Kidney epithelial cell (primary cell): ENCODE results near the gene EMC7. TPM values are rescaled to one million over a fixed set of nuclear protein-coding genes. Genes with fewer than 3 reads are reported as not detected.

Experiments used
- DNase-seq: peaks from one replicate; pipeline ENCODE4 v3.0.0-alpha.2; 2010; ENCODE audit warnings: low read depth
- H3K27me3 ChIP-seq: 2 replicates; pipeline ENCODE4 v1.6.0; 2011; ENCODE audit warnings: low read length; ENCODE audit not compliant: control insufficient read depth, insufficient read depth
- H3K36me3 ChIP-seq: 2 replicates; pipeline ENCODE4 v1.5.1; 2011; ENCODE audit warnings: low read length; ENCODE audit not compliant: control insufficient read depth, insufficient read depth
- H3K4me3 ChIP-seq: 2 replicates; pipeline ENCODE4 v1.5.1; 2011; ENCODE audit warnings: low read depth, mild to moderate bottlenecking, control low read depth, low read length
- CTCF ChIP-seq: IDR thresholded peaks from 2 replicates; pipeline ENCODE4 v1.5.1; 2011; ENCODE audit warnings: mild to moderate bottlenecking, moderate library complexity, low read length, control low read depth, inconsistent platforms; ENCODE audit not compliant: insufficient read depth, poor library complexity, severe bottlenecking
- total RNA-seq: library from RNA; depleted of rRNA; stranded (reverse); fragments of >200 nt; gene quantifications from 2 replicates; pipeline ENCODE4 v1.2.3, GENCODE V29; 2015

Gene EMC7
- total RNA-seq, 1 donor from 2014 or later = 60.0 TPM

DNA sequence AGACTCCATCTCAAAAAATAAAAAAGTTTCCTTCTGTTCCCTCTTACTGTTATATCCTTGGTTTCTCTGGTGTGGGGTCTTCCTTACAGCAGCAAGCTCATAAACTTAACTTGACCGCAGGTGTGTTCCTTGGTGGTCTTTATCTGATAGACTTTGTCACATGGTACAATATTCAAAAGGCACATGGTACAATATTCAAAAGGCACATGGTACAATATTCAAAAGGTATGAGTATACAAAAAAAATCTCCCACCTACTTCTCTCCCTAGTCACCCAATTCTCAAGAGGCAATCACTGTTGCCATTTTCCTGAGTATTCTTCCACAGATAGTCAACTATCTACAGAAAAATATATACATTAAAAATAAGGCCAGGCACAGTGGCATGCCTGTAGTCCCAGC lies 4.8 kb upstream of the EMC7 start:
- Histone ChIP-seq H3K27me3 (no peaks in the 10 kb centered on the region), H3K4me3 (no peak overlapping the region), H3K36me3 (no peaks in the 10 kb centered on the region)
- TF ChIP-seq CTCF = no peak
- no peak for DNase-seq

GRCh38 chr15:34102175-34102925 lies 688 bp upstream of the EMC7 start:
- H3K27me3 ChIP-seq = no peaks in the 10 kb centered on the region
- no peak for DNase-seq
- TF ChIP-seq CTCF = no peak
- H3K4me3 ChIP-seq = peak overlapping the region; percentile 67
- H3K36me3 ChIP-seq = no peaks in the 10 kb centered on the region

- no peaks in the 10 kb centered on the region for H3K27me3 ChIP-seq
- H3K36me3 ChIP-seq = no peaks in the 10 kb centered on the region
- no peak for TF ChIP-seq CTCF
- H3K4me3 ChIP-seq = no peak overlapping the region
- no peak for DNase-seq
These were observed 1.7 kb downstream of the EMC7 start for GRCh38 chr15:34099914-34100313.

- Histone ChIP-seq H3K27me3 (no peaks in the 10 kb centered on the region), H3K4me3 (no peak overlapping the region), H3K36me3 (no peaks in the 10 kb centered on the region)
- no peak for TF ChIP-seq CTCF
- no peak for DNase-seq
These were observed 15.9 kb downstream of the EMC7 start for GRCh38 chr15:34085746-34086145.

DNA sequence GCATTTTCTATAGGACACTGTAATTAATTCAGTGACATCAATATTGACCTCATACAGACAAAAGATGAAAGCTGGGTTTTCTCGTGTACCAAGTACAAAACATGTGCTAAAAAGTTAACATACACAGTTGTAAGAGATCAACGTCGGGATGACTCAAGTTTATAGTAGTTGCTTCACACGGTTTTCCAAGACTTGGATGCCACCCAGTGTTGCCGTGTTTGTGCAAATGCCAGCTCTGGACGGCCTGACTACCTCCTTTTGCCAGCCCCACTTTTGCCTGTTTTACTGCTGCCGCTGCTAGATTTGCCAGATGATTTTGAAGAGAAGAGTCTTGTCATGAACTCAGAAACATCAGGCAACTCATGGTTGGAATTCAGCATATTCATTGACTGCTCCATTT lies 17.6 kb downstream of the EMC7 start:
- no peaks in the 10 kb centered on the region for H3K27me3 ChIP-seq
- H3K4me3 ChIP-seq = no peak overlapping the region
- TF ChIP-seq CTCF = no peak
- H3K36me3 ChIP-seq = no peaks in the 10 kb centered on the region
- DNase-seq = no peak

- no peak for TF ChIP-seq CTCF
- Histone ChIP-seq H3K36me3 (no peaks in the 10 kb centered on the region), H3K4me3 (no peak overlapping the region), H3K27me3 (no peaks in the 10 kb centered on the region)
- no peak for DNase-seq
These were observed 21.8 kb downstream of the EMC7 start for GRCh38 chr15:34079904-34080303.
